Measurements from ENCODE around the gene GLI1.

DNA sequence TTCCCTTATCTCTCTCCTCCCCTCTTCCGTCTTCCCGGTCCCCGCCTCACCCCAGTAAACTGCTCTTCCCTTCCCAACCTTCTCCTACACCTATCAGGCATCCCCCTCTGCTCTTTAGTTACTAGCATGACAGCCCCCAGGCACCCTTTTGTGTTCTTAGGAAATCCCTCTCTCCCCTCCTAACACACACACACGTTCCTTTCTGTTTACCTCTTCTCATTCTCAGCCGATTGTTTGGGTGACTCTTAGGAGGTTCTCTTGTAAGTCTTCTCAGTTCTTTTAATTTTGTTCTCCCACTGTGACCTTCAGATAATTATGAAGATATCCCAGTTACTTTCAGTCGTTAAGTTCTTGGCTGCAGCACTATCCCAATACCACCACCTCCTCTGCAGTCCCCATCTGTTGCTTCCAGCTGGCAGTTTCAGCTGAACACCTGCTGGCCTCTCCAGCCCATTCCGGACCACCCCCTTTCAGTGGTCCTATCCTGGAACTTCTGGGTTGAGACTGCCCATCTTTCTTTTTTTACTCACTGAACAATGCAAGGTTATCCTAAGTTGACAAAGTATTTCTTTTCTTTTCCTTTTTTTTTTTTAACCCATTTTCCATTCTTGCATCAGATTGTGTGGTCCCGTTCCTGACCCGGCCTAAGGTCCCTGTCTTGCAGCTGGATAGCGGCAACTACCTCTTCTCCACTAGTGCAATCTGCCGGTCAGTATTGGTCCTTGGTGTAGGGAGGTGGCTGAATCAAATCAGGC lies 29.0 kb downstream of the GLI1 start:
- TF ChIP-seq ZNF70 (CRISPR knock-in tag; IDR thresholded peaks at IDR 0.05): no peak
- no peak for TF ChIP-seq ZFP30 (CRISPR knock-in tag; IDR thresholded peaks at IDR 0.05)
- no peak for TF ChIP-seq ARNTL (CRISPR knock-in tag; IDR thresholded peaks at IDR 0.05; ENCODE audit: borderline replicate concordance, low read depth)
- no peak for TF ChIP-seq TOX (CRISPR knock-in tag; IDR thresholded peaks at IDR 0.05; ENCODE audit: borderline replicate concordance)
- no peak for TF ChIP-seq OSR1 (CRISPR knock-in tag; IDR thresholded peaks at IDR 0.05)

All from SK-N-SH treated with all-trans-retinoic acid at 6 μM for 48 hours (cell line).